HCT116 (cell line): ENCODE results near the gene TLX2. TPM values are rescaled to one million over a fixed set of nuclear protein-coding genes. Genes with fewer than 3 reads are reported as not detected.

Experiments
- ATAC-seq: fragments of 200-7000 bp; cut with Tn5 transposase; 2 replicates; pipeline ENCODE4 v1.9.1; 2020; ENCODE audit warnings: mild to moderate bottlenecking, moderate library complexity
- BruUV-seq: library from RNA; stranded (reverse); fragments of 400-500 nt; replicated peaks from 2 replicates; lab custom pipeline; 2021; lab: Mats Ljungman, UMichigan
- CTCF ChIA-PET: fragments of 300-600 bp; sonication (Branson Sonifier 250); formaldehyde crosslinking; loops from one replicate; lab custom pipeline; 2021; ENCODE audit warnings: antibody characterized with exemption; lab: Charles Lee
- POLR2A ChIA-PET: fragments of 300-600, 350-600 bp; sonication (Branson Sonifier 250); formaldehyde crosslinking; loops from one replicate; lab custom pipeline; 2021; ENCODE audit warnings: antibody characterized with exemption; lab: Charles Lee
- RAD21 ChIA-PET, 2 experiments: fragments of 300-600 bp; sonication (Branson Sonifier 250); formaldehyde crosslinking; loops; one replicate each; lab custom pipeline; 2023; ENCODE audit warnings: low total read pairs in 2 of 2; ENCODE audit not compliant: uncharacterized antibody in 2 of 2, unreplicated experiment in 2 of 2, low non-redundant PET in 1 of 2; lab: Charles Lee
- DNase-seq: peaks from one replicate; pipeline ENCODE4 v3.0.0-alpha.2; 2010; ENCODE audit warnings: low read depth, low spot score
- H2AFZ ChIP-seq: fragments of 200-600 bp; shearing (Covaris generic), sonication (generic); 2 replicates; pipeline ENCODE4 v1.6.1; 2017; ENCODE audit warnings: low read depth, mixed run types, mixed read lengths, antibody characterized with exemption, low read length; ENCODE audit not compliant: poor library complexity, severe bottlenecking
- H3K27ac ChIP-seq: 2 replicates; pipeline ENCODE4 v1.5.1; 2012; ENCODE audit warnings: low read depth, low read length
- H3K27me3 ChIP-seq: fragments of 200-600 bp; sonication (generic); 2 replicates; pipeline ENCODE4 v1.6.1; 2016; ENCODE audit warnings: mixed run types, low read length, mixed read lengths; ENCODE audit not compliant: insufficient read depth
- H3K36me3 ChIP-seq, 2 experiments: fragments of 200-500 bp in 1 of 2; fragments of 200-600 bp in 1 of 2; sonication (Bioruptor generic) in 1 of 2; sonication (generic) in 1 of 2; 2 replicates each; pipeline versions ENCODE4 v1.5.1 to v1.6.1; 2014 to 2016; ENCODE audit warnings: low read length in 2 of 2, inconsistent platforms in 1 of 2, mixed read lengths in 1 of 2, mixed run types in 1 of 2; ENCODE audit not compliant: insufficient read depth in 2 of 2, control insufficient read depth in 1 of 2
- H3K4me1 ChIP-seq, 2 experiments: fragments of 200-600 bp in 1 of 2; sonication (generic) in 1 of 2; 2 replicates each; pipeline versions ENCODE4 v1.5.1 to v1.6.1; 2012 to 2017; ENCODE audit warnings: low read length in 2 of 2, inconsistent platforms in 1 of 2, mild to moderate bottlenecking in 1 of 2, mixed read lengths in 1 of 2, mixed run types in 1 of 2, moderate library complexity in 1 of 2; ENCODE audit not compliant: insufficient read depth in 2 of 2, control insufficient read depth in 1 of 2
- H3K4me2 ChIP-seq: fragments of 200-600 bp; sonication (generic); 2 replicates; pipeline ENCODE4 v1.6.1; 2017; ENCODE audit warnings: mixed run types, low read length, mixed read lengths
- H3K4me3 ChIP-seq, 2 experiments: fragments of 200-600 bp in 1 of 2; sonication (generic) in 1 of 2; replicated peaks in 1 of 2; 2 replicates each; pipeline ENCODE4 v1.5.1; 2011 to 2016; ENCODE audit warnings: low read length in 2 of 2, control low read depth in 1 of 2, low read depth in 1 of 2, mild to moderate bottlenecking in 1 of 2, mixed read lengths in 1 of 2, mixed run types in 1 of 2
- H3K79me2 ChIP-seq: fragments of 200-600 bp; sonication (generic); 2 replicates; pipeline ENCODE4 v1.6.1; 2017; ENCODE audit warnings: mild to moderate bottlenecking, mixed run types, low read length, moderate library complexity, mixed read lengths; ENCODE audit not compliant: insufficient read depth
- H3K9ac ChIP-seq: fragments of 200-600 bp; sonication (generic); 2 replicates; pipeline ENCODE4 v1.6.1; 2016; ENCODE audit warnings: low read length, mixed read lengths
- H3K9me2 ChIP-seq: fragments of 200-600 bp; sonication (generic), shearing (Covaris generic); 2 replicates; pipeline ENCODE4 v1.6.1; 2017; ENCODE audit warnings: mixed run types, mild to moderate bottlenecking, moderate library complexity; ENCODE audit not compliant: insufficient read depth
- H3K9me3 ChIP-seq, 2 experiments: fragments of 200-500 bp in 1 of 2; fragments of 200-600 bp in 1 of 2; sonication (Bioruptor generic) in 1 of 2; sonication (generic) in 1 of 2; 2 replicates each; pipeline ENCODE4 v1.6.1; 2014 to 2017; ENCODE audit warnings: low read length in 2 of 2, mixed read lengths in 2 of 2, inconsistent platforms in 1 of 2, low read depth in 1 of 2, mild to moderate bottlenecking in 1 of 2, mixed run types in 1 of 2, moderate library complexity in 1 of 2; ENCODE audit not compliant: control insufficient read depth in 1 of 2, insufficient read depth in 1 of 2
- H4K20me1 ChIP-seq: fragments of 200-600 bp; sonication (generic), shearing (Covaris generic); 2 replicates; pipeline ENCODE4 v1.6.1; 2017; ENCODE audit warnings: mixed run types, mild to moderate bottlenecking, moderate library complexity; ENCODE audit not compliant: insufficient read depth
- CBX3 ChIP-seq: IDR thresholded peaks from 2 replicates; pipeline ENCODE4 v1.6.1; 2012; ENCODE audit warnings: low read depth
- EGR1 ChIP-seq: IDR thresholded peaks from 2 replicates; pipeline ENCODE4 v1.6.1; 2012; ENCODE audit warnings: low read depth
- ELF1 ChIP-seq: IDR thresholded peaks from 2 replicates; pipeline ENCODE4 v1.6.1; 2012; ENCODE audit warnings: low read depth, borderline replicate concordance
- FOSL1 ChIP-seq: IDR thresholded peaks from 2 replicates; pipeline ENCODE4 v1.6.1; 2012; ENCODE audit warnings: low read depth
- POLR2A ChIP-seq: IDR thresholded peaks from 2 replicates; pipeline ENCODE4 v1.7.0; 2011; ENCODE audit warnings: borderline replicate concordance; ENCODE audit not compliant: insufficient read depth, insufficient read length; ENCODE audit errors: extremely low read depth
- POLR2AphosphoS5 ChIP-seq: IDR thresholded peaks from 2 replicates; pipeline ENCODE4 v1.6.1; 2011; ENCODE audit warnings: mild to moderate bottlenecking, low read depth, low read length, moderate library complexity
- RAD21 ChIP-seq: IDR thresholded peaks from 2 replicates; pipeline ENCODE4 v1.6.1; 2012; ENCODE audit warnings: low read depth, mild to moderate bottlenecking
- SIN3A ChIP-seq: IDR thresholded peaks from 2 replicates; pipeline ENCODE4 v1.6.1; 2012; ENCODE audit warnings: low read depth
- SP1 ChIP-seq: IDR thresholded peaks from 2 replicates; pipeline ENCODE4 v1.6.1; 2012; ENCODE audit warnings: low read depth
- SRF ChIP-seq: IDR thresholded peaks from 2 replicates; pipeline ENCODE4 v1.6.1; 2012; ENCODE audit warnings: low read depth
- TCF7L2 ChIP-seq: IDR thresholded peaks from 2 replicates; pipeline ENCODE4 v1.7.0; 2011; ENCODE audit warnings: borderline replicate concordance, inconsistent platforms; ENCODE audit not compliant: insufficient read depth, insufficient read length; ENCODE audit errors: extremely low read depth
- YY1 ChIP-seq: IDR thresholded peaks from 2 replicates; pipeline ENCODE4 v1.6.1; 2011; ENCODE audit warnings: low read length, low read depth, moderate library complexity, mild to moderate bottlenecking; ENCODE audit not compliant: insufficient replicate concordance; ENCODE audit errors: extremely low read depth
- ZFX ChIP-seq: fragments of 450-650 bp; IDR thresholded peaks from 2 replicates; pipeline ENCODE4 v1.6.1; 2017
- ZNF274 ChIP-seq: fragments of 200-500 bp; sonication (Bioruptor generic); IDR thresholded peaks from 2 replicates; pipeline ENCODE4 v1.6.1; 2014; ENCODE audit warnings: mild to moderate bottlenecking, low read depth, low read length, inconsistent platforms
- intact Hi-C: fragments of 100-400 bp; cut with micrococcal nuclease; formaldehyde crosslinking; loops from 2 replicates; pipeline ENCODE4 v1.10.0; 2022
- total RNA-seq: library from RNA; stranded (reverse); gene quantifications from one replicate; pipeline ENCODE4 v1.2.1, GENCODE V29; 2021; ENCODE audit not compliant: unreplicated experiment
- TF ChIP-seq, protein P1 (sequence below): IDR thresholded peaks from 2 replicates; pipeline ENCODE4 v1.6.1; 2011; ENCODE audit warnings: mild to moderate bottlenecking, low read length, moderate library complexity; ENCODE audit not compliant: insufficient replicate concordance; ENCODE audit errors: extremely low read depth
- TF ChIP-seq, protein P2 (sequence below): IDR thresholded peaks from 2 replicates; pipeline ENCODE4 v1.6.1; 2012; ENCODE audit warnings: low read depth
- TF ChIP-seq, protein P3 (sequence below), 3 experiments: fragments of 200-600 bp in 1 of 3; sonication (generic) in 1 of 3; IDR thresholded peaks in 2 of 3; conservative IDR thresholded peaks in 1 of 3; 2 replicates each; pipeline ENCODE4 v1.5.1; 2012 to 2017; ENCODE audit warnings: low read depth in 2 of 3, low read length in 2 of 3, antibody characterized with exemption in 1 of 3, borderline replicate concordance in 1 of 3, control low read depth in 1 of 3, mild to moderate bottlenecking in 1 of 3, mixed read lengths in 1 of 3, mixed run types in 1 of 3, moderate library complexity in 1 of 3; ENCODE audit not compliant: insufficient read depth in 1 of 3
- TF ChIP-seq, protein P4 (sequence below): IDR thresholded peaks from 2 replicates; pipeline ENCODE4 v1.6.1; 2012

TLX2 gene
- total RNA-seq, 1 experiment from 2014 or later, result not detected

DNA sequence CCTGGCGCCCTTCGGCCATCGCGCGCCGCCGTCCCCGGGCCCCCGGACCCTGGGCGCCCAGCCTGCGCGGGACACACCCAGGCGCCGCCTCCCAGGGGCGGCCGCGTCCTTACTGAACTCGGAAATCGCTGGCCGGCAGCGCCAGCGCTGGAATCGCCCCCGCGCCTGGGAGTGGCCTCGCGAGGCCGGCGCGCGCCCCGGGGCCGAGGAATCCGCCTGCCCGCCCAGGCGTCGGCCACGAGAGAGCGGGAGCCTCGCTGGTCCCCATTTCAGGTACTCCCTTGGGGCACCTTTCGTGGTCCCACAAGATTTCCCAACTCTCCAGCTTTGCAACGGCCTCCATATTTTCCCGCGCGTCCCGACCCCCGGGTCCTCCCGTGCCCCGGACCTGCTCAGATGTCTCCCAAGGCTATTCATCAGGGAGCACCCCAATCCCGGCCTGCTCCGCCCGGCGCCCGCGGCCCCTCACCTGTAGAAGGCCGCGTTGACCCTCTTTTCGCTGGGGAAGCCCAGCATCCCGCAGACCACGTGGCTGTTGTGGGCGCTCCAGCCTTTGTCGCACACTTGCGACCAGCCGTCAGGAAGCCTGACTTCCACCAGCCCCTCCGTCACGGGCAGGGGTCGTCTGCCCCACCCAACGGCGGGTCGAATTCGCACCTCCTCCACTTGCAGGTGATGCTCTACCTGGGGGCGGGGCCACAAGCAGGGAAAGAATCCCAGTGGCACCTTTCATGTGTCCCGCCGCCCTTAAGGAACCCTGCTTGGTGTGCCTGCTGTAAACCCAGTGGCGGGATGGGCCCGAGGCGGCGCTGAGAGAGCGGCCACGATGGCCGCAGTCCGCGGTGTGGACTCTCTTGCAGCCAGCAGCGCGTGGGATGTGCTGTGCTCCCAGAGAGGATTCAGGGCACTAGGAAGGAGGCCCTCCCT, 34.9 kb downstream of the TLX2 start:
- H3K9ac ChIP-seq, result peak overlapping the region; percentile 88
- peak overlapping the region; percentile 87 for H3K4me2 ChIP-seq
- ChIA-PET RAD21 (no interaction called here), POLR2A (no interaction called here), CTCF (no interaction called here)
- H4K20me1 ChIP-seq, result no peaks in the 10 kb centered on the region
- DNase-seq (no peak), ATAC-seq (peak; percentile 80)
- no peak for TF ChIP-seq EGR1
- TF ChIP-seq, protein P1, sequence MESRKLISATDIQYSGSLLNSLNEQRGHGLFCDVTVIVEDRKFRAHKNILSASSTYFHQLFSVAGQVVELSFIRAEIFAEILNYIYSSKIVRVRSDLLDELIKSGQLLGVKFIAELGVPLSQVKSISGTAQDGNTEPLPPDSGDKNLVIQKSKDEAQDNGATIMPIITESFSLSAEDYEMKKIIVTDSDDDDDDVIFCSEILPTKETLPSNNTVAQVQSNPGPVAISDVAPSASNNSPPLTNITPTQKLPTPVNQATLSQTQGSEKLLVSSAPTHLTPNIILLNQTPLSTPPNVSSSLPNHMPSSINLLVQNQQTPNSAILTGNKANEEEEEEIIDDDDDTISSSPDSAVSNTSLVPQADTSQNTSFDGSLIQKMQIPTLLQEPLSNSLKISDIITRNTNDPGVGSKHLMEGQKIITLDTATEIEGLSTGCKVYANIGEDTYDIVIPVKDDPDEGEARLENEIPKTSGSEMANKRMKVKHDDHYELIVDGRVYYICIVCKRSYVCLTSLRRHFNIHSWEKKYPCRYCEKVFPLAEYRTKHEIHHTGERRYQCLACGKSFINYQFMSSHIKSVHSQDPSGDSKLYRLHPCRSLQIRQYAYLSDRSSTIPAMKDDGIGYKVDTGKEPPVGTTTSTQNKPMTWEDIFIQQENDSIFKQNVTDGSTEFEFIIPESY, result no peak
- no peak for TF ChIP-seq ZNF274
- TF ChIP-seq YY1, result peak; percentile 38
- TF ChIP-seq CBX3, result no peak
- no peak for TF ChIP-seq RAD21
- TF ChIP-seq SP1, result no peak
- TF ChIP-seq POLR2AphosphoS5, result peak; percentile 83
- TF ChIP-seq, protein P2, sequence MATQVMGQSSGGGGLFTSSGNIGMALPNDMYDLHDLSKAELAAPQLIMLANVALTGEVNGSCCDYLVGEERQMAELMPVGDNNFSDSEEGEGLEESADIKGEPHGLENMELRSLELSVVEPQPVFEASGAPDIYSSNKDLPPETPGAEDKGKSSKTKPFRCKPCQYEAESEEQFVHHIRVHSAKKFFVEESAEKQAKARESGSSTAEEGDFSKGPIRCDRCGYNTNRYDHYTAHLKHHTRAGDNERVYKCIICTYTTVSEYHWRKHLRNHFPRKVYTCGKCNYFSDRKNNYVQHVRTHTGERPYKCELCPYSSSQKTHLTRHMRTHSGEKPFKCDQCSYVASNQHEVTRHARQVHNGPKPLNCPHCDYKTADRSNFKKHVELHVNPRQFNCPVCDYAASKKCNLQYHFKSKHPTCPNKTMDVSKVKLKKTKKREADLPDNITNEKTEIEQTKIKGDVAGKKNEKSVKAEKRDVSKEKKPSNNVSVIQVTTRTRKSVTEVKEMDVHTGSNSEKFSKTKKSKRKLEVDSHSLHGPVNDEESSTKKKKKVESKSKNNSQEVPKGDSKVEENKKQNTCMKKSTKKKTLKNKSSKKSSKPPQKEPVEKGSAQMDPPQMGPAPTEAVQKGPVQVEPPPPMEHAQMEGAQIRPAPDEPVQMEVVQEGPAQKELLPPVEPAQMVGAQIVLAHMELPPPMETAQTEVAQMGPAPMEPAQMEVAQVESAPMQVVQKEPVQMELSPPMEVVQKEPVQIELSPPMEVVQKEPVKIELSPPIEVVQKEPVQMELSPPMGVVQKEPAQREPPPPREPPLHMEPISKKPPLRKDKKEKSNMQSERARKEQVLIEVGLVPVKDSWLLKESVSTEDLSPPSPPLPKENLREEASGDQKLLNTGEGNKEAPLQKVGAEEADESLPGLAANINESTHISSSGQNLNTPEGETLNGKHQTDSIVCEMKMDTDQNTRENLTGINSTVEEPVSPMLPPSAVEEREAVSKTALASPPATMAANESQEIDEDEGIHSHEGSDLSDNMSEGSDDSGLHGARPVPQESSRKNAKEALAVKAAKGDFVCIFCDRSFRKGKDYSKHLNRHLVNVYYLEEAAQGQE, result no peak
- TF ChIP-seq ZFX, result peak; percentile 80
- TF ChIP-seq SRF, result no peak
- TF ChIP-seq SIN3A, result no peak
- TF ChIP-seq FOSL1, result no peak
- peak; percentile 17 for TF ChIP-seq POLR2A
- TF ChIP-seq, protein P3, sequence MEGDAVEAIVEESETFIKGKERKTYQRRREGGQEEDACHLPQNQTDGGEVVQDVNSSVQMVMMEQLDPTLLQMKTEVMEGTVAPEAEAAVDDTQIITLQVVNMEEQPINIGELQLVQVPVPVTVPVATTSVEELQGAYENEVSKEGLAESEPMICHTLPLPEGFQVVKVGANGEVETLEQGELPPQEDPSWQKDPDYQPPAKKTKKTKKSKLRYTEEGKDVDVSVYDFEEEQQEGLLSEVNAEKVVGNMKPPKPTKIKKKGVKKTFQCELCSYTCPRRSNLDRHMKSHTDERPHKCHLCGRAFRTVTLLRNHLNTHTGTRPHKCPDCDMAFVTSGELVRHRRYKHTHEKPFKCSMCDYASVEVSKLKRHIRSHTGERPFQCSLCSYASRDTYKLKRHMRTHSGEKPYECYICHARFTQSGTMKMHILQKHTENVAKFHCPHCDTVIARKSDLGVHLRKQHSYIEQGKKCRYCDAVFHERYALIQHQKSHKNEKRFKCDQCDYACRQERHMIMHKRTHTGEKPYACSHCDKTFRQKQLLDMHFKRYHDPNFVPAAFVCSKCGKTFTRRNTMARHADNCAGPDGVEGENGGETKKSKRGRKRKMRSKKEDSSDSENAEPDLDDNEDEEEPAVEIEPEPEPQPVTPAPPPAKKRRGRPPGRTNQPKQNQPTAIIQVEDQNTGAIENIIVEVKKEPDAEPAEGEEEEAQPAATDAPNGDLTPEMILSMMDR (IDR thresholded peaks at IDR 0.05 in 2 of 3, conservative IDR thresholded peaks at IDR 0.05 in 1 of 3; ENCODE audit: borderline replicate concordance in 1 of 3, insufficient read depth in 1 of 3, low read depth in 2 of 3, low read length in 2 of 3), result no peak
- TF ChIP-seq, protein P4, sequence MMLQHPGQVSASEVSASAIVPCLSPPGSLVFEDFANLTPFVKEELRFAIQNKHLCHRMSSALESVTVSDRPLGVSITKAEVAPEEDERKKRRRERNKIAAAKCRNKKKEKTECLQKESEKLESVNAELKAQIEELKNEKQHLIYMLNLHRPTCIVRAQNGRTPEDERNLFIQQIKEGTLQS, result no peak
- TF ChIP-seq ELF1, result no peak
- peak; percentile 90 for TF ChIP-seq TCF7L2
- peak overlapping the region; percentile 74 to 75 for H3K4me3 ChIP-seq
- H2AFZ ChIP-seq, result no peak overlapping the region
- no peaks in the 10 kb centered on the region for H3K36me3 ChIP-seq
- no peaks in the 10 kb centered on the region for H3K9me3 ChIP-seq
- peaks cover 14 to 39% of the 10 kb centered on the region in 2 experiments; a peak in 3 of 4 replicates for H3K4me1 ChIP-seq
- intact Hi-C loops, result no loop called here
- peak overlapping the region; percentile 90 for H3K27ac ChIP-seq
- H3K79me2 ChIP-seq, result peaks cover 16% of the 10 kb centered on the region; the same call in 1 of the 2 replicates
- no peaks in the 10 kb centered on the region for H3K27me3 ChIP-seq
- H3K9me2 ChIP-seq, result no peaks in the 10 kb centered on the region
- TSS peak; percentile 65 for BruUV-seq
